CD14-positive monocyte (primary cell): ENCODE data around the gene GLYATL1. TPM values are rescaled to one million over a fixed set of nuclear protein-coding genes. Genes with fewer than 3 reads are reported as not detected.
A peak's percentile ranks its signal among the peaks of the same experiment; 100 is the strongest.

Experiments used
- DNase-seq, 3 donors: peaks; one replicate each; pipeline ENCODE4 v3.0.0-alpha.2; 2011 to 2022
- H2AFZ ChIP-seq: 2 replicates; pipeline ENCODE4 v1.6.0; 2012; ENCODE audit warnings: mild to moderate bottlenecking, low read depth, low read length, inconsistent platforms; ENCODE audit not compliant: insufficient read depth, poor library complexity, severe bottlenecking
- H3K27ac ChIP-seq, 2 donors: 1 replicate in 1 of 2; 2 replicates in 1 of 2; pipeline ENCODE4 v1.5.1; 2012 to 2013; ENCODE audit warnings: low read length in 2 of 2, control low read depth in 1 of 2, inconsistent platforms in 1 of 2, low read depth in 1 of 2, mild to moderate bottlenecking in 1 of 2
- H3K27me3 ChIP-seq, 2 donors: one replicate each; pipeline versions ENCODE4 v1.6.0 to v1.6.1; 2011 to 2013; ENCODE audit warnings: low read length in 2 of 2; ENCODE audit not compliant: control insufficient read depth in 2 of 2, insufficient read depth in 2 of 2
- H3K36me3 ChIP-seq, 2 donors: replicated peaks in 1 of 2; 1 replicate in 1 of 2; 2 replicates in 1 of 2; pipeline versions ENCODE4 v1.5.1 to v1.6.1; 2012 to 2013; ENCODE audit warnings: low read length in 2 of 2, control low read depth in 1 of 2, inconsistent platforms in 1 of 2, mild to moderate bottlenecking in 1 of 2; ENCODE audit not compliant: insufficient read depth in 2 of 2, control insufficient read depth in 1 of 2
- H3K4me1 ChIP-seq, 2 donors: 1 replicate in 1 of 2; 2 replicates in 1 of 2; pipeline versions ENCODE4 v1.5.1 to v1.6.1; 2012 to 2013; ENCODE audit warnings: low read length in 2 of 2, control low read depth in 1 of 2, inconsistent platforms in 1 of 2, mild to moderate bottlenecking in 1 of 2, moderate library complexity in 1 of 2; ENCODE audit not compliant: insufficient read depth in 2 of 2, control insufficient read depth in 1 of 2
- H3K4me2 ChIP-seq: replicated peaks from 2 replicates; pipeline ENCODE3; 2012; ENCODE audit warnings: low read length, moderate library complexity, mild to moderate bottlenecking; ENCODE audit not compliant: poor library complexity, severe bottlenecking; ENCODE audit errors: extremely low read depth
- H3K4me3 ChIP-seq, 3 experiments: fragments of 200-600 bp in 1 of 3; sonication (generic) in 1 of 3; replicated peaks in 1 of 3; 1 replicate in 2 of 3; 2 replicates in 1 of 3; pipeline ENCODE4 v1.5.1; 2011 to 2013; ENCODE audit warnings: low read length in 3 of 3, mild to moderate bottlenecking in 3 of 3, control low read depth in 2 of 3, low read depth in 2 of 3, inconsistent platforms in 1 of 3, moderate library complexity in 1 of 3
- H3K79me2 ChIP-seq: 2 replicates; pipeline ENCODE4 v1.6.0; 2012; ENCODE audit warnings: mild to moderate bottlenecking, control low read depth, inconsistent platforms, low read length, moderate library complexity; ENCODE audit not compliant: insufficient read depth
- H3K9ac ChIP-seq: 2 replicates; pipeline ENCODE4 v1.6.0; 2017; ENCODE audit warnings: low read length, mild to moderate bottlenecking; ENCODE audit not compliant: insufficient read depth, poor library complexity, severe bottlenecking
- H3K9me3 ChIP-seq, 2 donors: replicated peaks in 1 of 2; 1 replicate in 1 of 2; 2 replicates in 1 of 2; pipeline versions ENCODE4 v1.5.1 to v1.6.1; 2012 to 2013; ENCODE audit warnings: low read length in 2 of 2, control low read depth in 1 of 2; ENCODE audit not compliant: control insufficient read depth in 1 of 2, insufficient read depth in 1 of 2
- H4K20me1 ChIP-seq: 2 replicates; pipeline ENCODE4 v1.6.0; 2012; ENCODE audit warnings: mild to moderate bottlenecking, low read length, control low read depth, moderate library complexity; ENCODE audit not compliant: insufficient read depth
- H3K27ac Mint-ChIP-seq, 7 donors: one replicate each; pipeline ENCODE4 v1.8.0; 2020; ENCODE audit warnings: mild to moderate bottlenecking in 7 of 7, mixed read lengths in 7 of 7, moderate library complexity in 6 of 7, inconsistent platforms in 2 of 7
- H3K27me3 Mint-ChIP-seq, 3 donors: one replicate each; pipeline ENCODE4 v1.8.0; 2021 to 2022; ENCODE audit warnings: low read depth in 3 of 3, mild to moderate bottlenecking in 3 of 3, mixed read lengths in 3 of 3, moderate library complexity in 3 of 3, inconsistent platforms in 1 of 3
- H3K36me3 Mint-ChIP-seq, 2 donors: one replicate each; pipeline ENCODE4 v1.8.0; 2020; ENCODE audit warnings: mixed read lengths in 2 of 2, inconsistent platforms in 1 of 2, mild to moderate bottlenecking in 1 of 2
- H3K4me1 Mint-ChIP-seq: one replicate; pipeline ENCODE4 v1.8.0; 2020; ENCODE audit warnings: mild to moderate bottlenecking, mixed read lengths
- H3K4me3 Mint-ChIP-seq, 2 donors: one replicate each; pipeline ENCODE4 v1.8.0; 2020; ENCODE audit warnings: mild to moderate bottlenecking in 2 of 2, mixed read lengths in 2 of 2, moderate library complexity in 1 of 2
- H3K9me3 Mint-ChIP-seq, 7 donors: one replicate each; pipeline ENCODE4 v1.8.0; 2020 to 2022; ENCODE audit warnings: mixed read lengths in 7 of 7, mild to moderate bottlenecking in 6 of 7, moderate library complexity in 6 of 7, inconsistent platforms in 2 of 7
- WGBS: methylation state at CpG from one replicate; pipeline ENCODE4 v1.1.5; 2013; ENCODE audit warnings: missing lambda C conversion rate; ENCODE audit not compliant: insufficient coverage; 5-methylcytosine and 5-hydroxymethylcytosine counted together
- intact Hi-C, 2 donors: fragments of 100-400 bp; cut with micrococcal nuclease; formaldehyde crosslinking; loops; one replicate each; pipeline versions ENCODE4 v1.15.0 to v1.15.1; 2023
- polyA plus RNA-seq, 3 donors: library from polyadenylated mRNA; depleted of rRNA in 1 of 3; unstranded in 2 of 3; stranded (reverse) in 1 of 3; fragments of 300-500 nt in 2 of 3; fragments of >200 nt in 1 of 3; fragmentation: Illumina TruSeq in 2 of 3; gene quantifications; 1 replicate in 2 of 3; 2 replicates in 1 of 3; pipeline ENCODE4 v1.2.3, GENCODE V29; 2012 to 2021
- TF ChIP-seq, protein P1 (sequence below): fragments of 200-600 bp; IDR thresholded peaks from one replicate; pipeline ENCODE4 v1.8.0; 2022; ENCODE audit warnings: antibody characterized with exemption, mild to moderate bottlenecking

GLYATL1 gene
- polyA plus RNA-seq, 3 donors = not detected

GRCh38 chr11:58963551-58964104 is 24.3 kb downstream of the GLYATL1 start:
- 87% methylated on average over 23 of the region's 27 CpGs for WGBS
- Mint-ChIP-seq H3K4me3 (peak overlapping the region in 1 of 2 donors; percentile 16), H3K27me3 (peaks cover 0 to 2% (median 1%) of the 10 kb centered on the region in 3 donors), H3K36me3 (no peaks in the 10 kb centered on the region), H3K4me1 (no peaks in the 10 kb centered on the region), H3K27ac (no peak overlapping the region), H3K9me3 (no peaks in the 10 kb centered on the region)
- intact Hi-C loops = no loop called here
- Histone ChIP-seq H2AFZ (no peak overlapping the region), H3K36me3 (no peaks in the 10 kb centered on the region), H3K27me3 (no peaks in the 10 kb centered on the region), H3K4me3 (no peak overlapping the region), H4K20me1 (no peaks in the 10 kb centered on the region), H3K79me2 (no peaks in the 10 kb centered on the region), H3K9ac (no peak overlapping the region), H3K9me3 (no peaks in the 10 kb centered on the region), H3K4me1 (no peaks in the 10 kb centered on the region), H3K4me2 (no peak overlapping the region), H3K27ac (no peak overlapping the region)
- TF ChIP-seq, protein P1, sequence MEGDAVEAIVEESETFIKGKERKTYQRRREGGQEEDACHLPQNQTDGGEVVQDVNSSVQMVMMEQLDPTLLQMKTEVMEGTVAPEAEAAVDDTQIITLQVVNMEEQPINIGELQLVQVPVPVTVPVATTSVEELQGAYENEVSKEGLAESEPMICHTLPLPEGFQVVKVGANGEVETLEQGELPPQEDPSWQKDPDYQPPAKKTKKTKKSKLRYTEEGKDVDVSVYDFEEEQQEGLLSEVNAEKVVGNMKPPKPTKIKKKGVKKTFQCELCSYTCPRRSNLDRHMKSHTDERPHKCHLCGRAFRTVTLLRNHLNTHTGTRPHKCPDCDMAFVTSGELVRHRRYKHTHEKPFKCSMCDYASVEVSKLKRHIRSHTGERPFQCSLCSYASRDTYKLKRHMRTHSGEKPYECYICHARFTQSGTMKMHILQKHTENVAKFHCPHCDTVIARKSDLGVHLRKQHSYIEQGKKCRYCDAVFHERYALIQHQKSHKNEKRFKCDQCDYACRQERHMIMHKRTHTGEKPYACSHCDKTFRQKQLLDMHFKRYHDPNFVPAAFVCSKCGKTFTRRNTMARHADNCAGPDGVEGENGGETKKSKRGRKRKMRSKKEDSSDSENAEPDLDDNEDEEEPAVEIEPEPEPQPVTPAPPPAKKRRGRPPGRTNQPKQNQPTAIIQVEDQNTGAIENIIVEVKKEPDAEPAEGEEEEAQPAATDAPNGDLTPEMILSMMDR = no peak
- DNase-seq = no peak

DNA sequence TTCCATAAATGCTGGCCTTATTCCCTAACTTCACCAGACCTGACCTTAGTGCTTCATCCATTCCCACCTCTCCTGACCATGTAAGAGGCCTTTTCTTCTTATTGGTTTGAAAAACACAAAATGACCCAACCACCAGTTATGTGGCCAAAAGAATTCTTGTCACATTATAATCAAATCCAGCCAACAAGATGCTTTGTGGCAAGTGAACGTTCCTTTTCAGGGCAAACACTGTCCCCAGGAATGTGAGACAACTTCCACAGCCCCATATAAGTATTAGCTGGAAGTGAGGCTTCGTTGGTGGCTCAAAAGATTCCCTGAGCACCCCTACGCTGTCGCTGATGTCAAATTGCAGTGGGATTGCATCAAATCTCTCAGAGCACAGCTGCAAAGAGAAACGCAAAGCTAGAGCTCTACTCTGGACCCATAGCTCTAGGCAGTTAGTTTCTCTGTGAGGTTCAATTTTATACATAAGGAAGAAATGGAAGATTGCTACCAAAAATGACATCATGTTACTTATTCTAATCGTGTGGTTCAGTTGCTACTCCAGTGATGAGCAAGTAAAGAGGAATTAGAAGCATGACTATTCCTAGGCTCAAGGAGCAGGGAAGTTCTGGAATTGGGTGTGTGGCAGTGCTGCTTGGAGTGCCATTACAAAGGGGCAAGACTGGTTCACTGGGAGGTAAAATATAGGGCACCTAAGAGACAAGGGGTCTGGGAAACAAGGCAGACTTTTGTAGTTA is 26.1 kb downstream of the GLYATL1 start:
- WGBS = 92% methylated on average over 2 of the region's 6 CpGs
- H3K27ac Mint-ChIP-seq = no peak overlapping the region

More for the DNA sequence above, 26.1 kb downstream of the GLYATL1 start:
- no peak overlapping the region for H3K9ac ChIP-seq
- H3K27me3 ChIP-seq = no peaks in the 10 kb centered on the region
- no peaks in the 10 kb centered on the region for H3K9me3 Mint-ChIP-seq
- H3K79me2 ChIP-seq = no peaks in the 10 kb centered on the region
- H3K9me3 ChIP-seq = no peaks in the 10 kb centered on the region
- no peaks in the 10 kb centered on the region for H3K36me3 Mint-ChIP-seq
- no peaks in the 10 kb centered on the region for H3K4me1 Mint-ChIP-seq
- TF ChIP-seq, protein P1 = no peak
- H3K4me3 ChIP-seq = no peak overlapping the region
- H3K4me2 ChIP-seq = no peak overlapping the region
- H4K20me1 ChIP-seq = no peaks in the 10 kb centered on the region
- no peak overlapping the region for H3K4me3 Mint-ChIP-seq
- no peaks in the 10 kb centered on the region for H3K4me1 ChIP-seq
- intact Hi-C loops = no loop called here
- H3K36me3 ChIP-seq = no peaks in the 10 kb centered on the region
- no peak overlapping the region for H2AFZ ChIP-seq
- no peak overlapping the region for H3K27ac ChIP-seq
- H3K27me3 Mint-ChIP-seq = peaks cover 0 to 3% (median 1%) of the 10 kb centered on the region in 3 donors
- no peak for DNase-seq
